ENCODE data around the gene YWHAG.
"Not testable (repeated sequence)": the region's sequence is repeated elsewhere in the genome, so short reads cannot be mapped to it uniquely, and the experiment has no call there.

Gene YWHAG

DNA sequence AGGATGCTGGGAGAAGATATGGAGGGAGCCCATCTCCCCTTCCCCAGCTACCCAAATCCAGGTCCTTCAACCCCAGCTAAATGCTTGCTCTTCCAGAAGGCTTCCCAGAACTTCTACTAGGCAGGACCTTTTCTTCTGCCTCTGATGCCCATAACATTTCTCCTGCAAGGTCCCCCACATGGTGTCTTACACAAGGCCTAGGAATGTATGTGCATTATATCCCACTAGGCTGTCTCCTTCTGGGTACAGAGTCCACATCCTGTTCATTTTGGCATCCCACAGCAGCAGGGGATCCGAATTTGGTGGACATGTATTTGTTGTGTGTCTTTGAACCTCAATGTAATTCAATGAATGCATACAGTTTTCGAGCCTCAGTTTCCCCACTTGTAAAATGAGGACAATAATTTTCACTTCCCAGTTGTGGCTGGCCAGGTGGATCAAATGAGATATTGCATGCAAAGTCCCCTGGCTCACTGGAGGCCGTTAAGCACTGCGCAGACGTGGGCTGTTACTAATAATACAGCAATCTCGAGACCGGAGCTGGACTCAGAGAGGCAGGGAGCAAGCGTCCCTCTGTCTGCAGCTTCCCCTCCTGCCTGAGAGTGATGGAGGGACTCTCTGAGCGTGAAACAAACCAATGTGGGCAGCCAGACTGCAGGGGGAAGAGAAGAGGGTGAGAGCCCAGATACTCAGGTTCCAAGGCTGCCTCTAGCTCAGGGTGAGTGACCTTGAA is 18.6 kb upstream of the YWHAG start:
- no peak for DNase-seq

DNA sequence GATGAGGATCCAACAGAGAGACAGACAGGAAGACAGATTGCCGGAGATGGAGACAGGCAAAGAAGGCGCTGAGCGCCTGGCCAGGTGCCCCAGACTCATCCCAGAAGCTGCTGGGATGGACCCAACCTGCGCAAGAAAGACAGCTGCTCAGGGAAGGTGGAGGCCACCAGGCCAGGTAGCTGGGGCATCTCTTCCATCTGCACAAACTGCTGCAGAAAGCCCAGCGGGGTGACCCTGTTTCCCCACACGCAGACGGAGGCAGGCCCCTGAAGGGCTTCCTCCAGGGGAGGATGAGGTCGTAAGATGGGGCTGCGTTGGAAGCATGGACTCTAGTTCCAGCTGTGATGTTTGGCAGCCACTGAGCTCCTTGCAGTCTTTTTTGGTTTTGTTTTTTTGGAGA is 16.5 kb upstream of the YWHAG start:
- DNase-seq, result no peak

DNA sequence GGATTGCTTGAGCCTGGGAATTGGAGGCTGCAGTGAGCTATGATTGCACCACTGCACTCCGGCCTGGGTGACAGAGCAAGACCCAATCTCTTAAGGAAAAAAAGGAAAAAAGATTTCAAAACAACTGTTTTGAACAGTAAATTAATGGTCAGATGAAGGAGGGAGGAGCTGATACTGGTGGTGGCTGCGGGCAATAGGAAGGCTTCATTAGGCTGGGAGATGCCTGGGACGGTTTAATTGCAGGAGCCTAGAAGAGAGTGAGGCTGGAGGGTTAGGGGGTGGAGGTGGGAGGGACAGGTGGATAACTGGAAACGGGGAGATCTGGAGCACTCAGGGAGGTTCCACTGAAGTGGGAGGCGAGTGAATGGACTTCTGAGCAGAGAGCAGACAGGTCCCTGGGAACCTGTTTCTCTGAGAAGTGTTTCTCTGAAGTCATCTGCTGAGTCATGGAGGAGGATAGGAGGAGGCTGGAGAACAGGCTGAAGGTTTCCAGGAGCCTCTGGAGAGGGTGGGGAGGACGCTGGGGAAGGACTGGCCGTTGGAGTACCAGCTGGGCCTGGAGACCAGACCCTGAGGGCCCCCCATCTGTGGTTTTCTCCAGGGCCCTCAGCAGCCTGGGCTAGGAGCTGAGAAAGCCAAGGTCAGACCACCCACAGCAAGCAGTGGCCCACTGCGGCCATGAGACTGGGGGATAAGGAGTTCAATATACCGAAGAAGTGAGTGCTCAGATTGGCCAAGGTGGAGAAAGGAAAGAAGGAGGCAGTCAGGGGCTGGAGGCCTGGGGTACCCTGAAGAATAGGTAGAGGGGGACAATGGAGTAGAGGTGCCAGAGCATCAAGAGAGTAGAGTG is 14.4 kb upstream of the YWHAG start:
- no peak for DNase-seq

DNA sequence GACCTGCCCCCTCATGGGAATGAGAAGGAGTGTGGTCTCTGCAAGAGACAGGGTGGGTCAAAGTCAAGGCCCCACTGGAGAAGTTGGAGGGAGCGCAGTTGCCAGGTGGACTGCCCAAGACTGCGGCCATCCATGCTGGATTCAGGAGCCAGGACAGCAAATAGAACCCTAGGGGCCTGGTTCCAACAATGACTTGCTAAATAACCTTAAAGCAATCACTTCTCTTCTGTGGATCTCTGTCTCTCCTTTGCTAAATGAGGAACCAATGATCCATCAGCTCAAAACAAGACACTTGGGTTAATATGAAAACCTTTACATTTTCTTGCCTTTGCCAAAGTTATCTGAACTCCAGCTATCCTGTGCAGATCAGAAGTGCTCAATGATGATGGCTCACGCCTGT is 12.6 kb upstream of the YWHAG start:
- DNase-seq, result no peak

DNA sequence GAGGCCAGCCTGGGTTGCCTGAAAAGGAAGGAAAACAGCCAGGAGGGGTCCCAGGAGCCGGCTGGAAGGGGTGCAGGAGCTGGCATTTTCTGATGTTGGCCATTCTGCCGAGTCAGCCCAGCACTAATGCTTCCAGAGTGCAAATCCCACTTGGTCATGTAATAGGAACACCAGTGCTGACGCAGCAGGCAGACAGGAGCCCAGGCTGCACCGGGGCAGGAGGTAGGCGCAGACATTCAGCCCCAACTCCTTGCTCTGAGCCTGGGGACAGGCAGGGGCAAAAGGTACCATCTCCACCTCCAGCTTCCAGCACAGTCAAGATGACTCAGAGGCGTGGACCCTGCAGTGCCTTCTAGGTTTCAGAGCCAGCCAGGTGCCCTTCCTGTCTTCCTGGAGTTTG is 10.2 kb upstream of the YWHAG start:
- no peak for DNase-seq

DNA sequence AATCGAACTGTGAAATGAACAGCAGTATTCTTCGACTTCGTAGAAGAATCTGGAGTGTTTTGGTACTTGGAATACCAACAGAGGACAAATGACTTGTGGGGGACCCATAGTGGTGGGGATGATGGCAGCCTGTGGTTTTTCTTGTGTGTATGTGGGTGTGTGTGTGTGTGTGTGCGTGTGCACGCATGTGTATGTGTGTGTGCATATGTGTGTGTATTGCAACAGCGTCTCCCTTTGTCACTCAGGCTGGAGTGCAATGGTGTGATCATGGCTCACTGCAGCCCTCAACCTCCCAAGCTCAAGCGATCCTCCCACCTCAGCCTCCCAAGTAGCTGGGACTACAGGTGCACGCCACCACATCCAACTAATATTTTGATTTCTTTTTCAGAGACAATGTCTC is 9.4 kb upstream of the YWHAG start:
- DNase-seq, result no peak

DNA sequence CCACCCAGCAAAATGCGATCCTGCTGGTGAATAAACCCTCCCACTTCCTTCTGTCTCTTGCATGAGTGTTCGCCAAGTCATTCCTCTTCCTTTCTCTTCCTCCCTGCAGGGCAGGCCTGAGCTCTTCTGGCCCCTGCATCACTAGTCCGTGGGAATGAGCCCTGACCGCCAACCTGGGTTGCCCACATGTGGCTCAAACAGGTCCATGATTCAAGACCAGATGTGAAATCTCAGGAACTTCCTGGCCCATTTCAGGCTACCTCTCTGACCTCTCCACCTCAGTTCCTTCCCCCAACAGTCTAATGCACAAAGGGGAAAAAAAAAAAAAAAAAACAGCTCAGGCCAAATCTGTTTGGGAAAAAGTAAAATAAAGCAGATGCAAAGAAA is 5.4 kb upstream of the YWHAG start:
- DNase-seq, result no peak

DNA sequence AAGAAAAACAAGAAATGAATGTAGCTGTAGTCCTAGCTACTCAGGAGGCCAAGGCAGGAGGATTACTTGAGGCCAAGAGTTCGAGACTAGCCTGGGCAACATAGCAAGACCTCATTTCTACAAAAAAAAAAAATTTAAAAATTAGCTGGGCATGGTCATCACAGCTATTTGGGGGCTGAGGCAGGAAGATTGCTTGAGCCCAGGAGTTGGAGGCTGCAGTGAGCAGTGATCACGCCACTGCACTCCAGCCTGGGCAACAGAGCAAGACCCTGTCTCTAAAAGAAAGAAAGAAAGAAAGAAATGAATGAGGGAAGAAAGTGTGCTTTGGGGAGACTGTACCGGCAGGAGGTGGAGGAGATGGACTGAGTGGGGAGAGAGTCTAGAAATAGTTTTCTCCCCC is 5.0 kb upstream of the YWHAG start:
- DNase-seq, result not testable (repeated sequence)

DNA sequence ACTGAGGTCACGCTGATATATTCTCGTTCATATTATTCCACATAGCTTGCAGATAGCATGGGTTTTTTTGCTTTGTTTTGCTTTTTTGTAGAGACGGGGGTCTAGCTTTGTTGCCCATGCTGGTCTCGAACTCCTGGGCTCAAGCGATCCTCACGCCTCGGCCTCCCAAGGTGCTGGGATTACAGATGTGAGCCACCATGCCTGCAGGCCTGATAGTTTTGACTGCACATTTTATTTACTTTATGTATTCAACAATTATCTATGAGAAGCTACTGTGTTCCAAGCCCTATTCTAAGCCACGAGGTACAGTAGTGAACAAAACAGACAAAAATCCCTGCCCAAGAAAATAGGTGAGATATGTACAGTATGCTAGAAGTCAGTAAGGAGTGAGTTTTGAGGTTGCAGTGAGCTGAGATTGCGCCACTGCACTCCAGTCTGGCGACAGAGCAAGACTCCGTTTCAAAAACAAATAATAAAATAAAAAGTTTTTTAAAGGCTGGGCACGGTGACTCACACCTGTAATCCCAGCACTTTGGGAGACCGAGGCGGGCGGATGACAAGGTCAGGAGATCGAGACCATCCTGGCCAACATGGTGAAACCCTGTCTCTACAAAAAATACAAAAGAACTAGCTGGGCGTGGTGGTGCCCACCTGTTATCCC is 1.3 kb upstream of the YWHAG start:
- DNase-seq, result no peak

DNA sequence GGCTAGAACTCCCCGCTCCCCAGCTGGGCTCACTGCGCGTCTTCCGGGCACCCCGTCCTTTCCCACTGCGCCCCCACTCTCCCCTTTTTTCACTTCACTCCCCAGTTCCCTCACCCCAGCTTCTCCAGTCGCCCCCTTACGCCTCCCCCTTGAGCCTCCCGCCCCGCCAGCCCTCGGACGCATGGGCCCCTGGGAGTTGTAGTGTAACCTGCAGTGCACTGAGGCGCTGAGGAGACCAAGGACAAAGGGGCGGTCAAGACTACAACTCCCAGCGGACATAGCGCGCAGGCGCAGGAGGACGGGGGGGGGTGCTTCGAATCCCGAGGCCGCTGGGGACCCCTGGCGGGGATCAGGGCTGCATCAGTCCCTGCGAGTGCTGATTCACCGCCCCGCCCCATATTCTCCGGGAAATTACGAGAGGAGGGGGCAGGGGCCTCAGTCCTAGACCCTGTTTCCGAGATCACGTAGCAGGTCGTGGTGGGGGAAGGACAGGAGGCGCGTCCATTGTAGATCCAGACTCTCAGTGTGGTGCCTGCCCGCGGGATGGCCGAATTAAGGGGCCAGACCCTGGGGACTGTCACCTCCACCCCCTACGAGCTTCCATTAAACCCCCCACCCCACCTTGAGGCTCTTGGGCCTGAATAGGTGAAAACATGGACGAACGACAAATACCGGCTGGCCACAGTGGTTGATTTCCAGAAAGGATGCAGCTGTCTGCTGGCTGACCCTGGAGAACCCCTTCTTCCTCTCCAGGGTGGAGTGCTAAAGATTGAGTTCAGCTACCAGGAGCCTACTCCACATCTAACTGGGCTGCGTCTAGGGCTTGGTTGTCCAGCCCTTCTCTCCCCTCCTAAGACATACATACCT is 553 bp upstream of the YWHAG start:
- DNase-seq, result peak; percentile 95

DNA sequence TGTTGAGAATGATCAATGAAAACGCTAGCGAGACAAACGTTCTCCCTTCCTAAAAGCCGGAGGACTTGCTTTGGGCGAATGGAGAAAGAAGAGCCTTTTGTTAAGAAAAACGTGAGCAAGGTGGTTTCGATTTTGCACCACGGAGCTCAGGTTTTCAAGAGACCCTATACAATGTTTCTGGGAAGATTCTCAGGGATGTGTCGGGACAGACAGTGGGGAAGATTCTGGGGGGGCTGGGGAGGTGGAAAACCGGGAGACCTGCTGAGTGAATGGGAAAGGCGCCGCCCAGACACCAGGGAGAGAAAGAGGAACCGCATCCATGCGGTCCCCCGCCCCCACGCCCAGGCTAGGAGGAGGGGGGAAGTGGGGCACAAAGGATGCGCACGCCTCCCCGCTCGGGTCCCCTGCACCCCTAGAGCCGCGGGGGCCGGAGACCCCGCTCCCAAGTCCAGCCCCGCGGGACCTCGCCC is 745 bp downstream of the YWHAG start:
- peak; percentile 56 for DNase-seq

DNA sequence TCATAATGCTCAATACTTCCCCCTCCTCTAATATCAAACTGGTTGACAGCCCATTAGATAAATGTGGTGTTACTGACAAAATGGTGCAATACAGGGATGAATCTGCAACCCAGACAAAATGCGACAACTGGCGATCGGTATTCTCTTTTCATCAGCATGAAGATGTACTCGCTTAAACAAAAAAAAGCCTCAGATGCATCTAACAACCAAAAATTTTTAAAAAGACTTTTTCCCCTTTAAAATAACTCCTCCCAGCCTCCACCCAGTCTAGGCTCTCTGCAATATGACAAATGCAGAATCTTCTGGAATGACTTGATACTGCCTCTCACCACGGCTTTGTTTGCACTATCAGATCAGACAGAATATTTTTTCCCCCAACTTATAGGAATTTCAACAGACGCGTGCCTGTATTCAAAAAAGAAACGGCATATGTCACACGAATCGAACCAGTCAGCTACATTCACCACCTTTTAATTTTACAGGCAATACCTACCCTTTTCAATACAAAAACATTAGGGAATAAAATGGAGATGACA is 1.2 kb downstream of the YWHAG start:
- no peak for DNase-seq

DNA sequence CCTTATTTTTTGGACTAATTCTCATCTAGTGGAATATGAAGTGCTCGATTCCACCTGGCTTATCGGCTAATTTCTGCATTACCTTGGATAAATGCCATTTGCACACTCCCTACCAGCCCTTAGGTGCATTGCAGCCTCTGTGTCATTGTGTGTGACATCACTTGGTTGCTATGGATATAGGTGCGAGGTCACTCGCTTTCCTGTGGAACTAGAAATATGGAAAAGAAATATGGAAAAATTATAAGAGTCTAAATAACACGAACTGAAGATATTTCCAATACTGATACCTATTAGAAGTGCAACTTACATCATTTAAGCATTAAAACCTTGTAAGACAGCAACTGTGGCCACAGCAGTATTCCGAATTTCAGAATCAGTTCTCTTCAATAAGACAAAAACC is 2.0 kb downstream of the YWHAG start:
- no peak for DNase-seq

DNA sequence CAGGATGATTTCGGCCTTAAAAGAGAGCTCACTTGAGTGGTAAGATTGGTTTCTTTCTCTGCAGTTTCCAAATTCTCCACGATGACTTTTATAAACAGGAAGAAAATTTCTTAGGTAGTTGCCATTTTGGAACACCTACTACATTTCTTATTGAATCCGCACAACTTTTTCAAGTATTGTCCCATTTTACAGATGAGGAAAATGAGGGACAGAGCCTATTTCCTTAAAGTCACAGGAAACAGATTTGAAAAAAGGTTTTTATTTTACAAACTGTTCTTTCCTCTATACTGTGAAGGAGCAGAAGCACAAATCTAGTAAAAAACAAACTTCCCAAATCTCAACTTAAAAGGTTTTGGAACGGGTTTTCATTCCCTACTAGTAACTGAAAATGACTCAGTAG is 2.7 kb downstream of the YWHAG start:
- DNase-seq, result no peak

DNA sequence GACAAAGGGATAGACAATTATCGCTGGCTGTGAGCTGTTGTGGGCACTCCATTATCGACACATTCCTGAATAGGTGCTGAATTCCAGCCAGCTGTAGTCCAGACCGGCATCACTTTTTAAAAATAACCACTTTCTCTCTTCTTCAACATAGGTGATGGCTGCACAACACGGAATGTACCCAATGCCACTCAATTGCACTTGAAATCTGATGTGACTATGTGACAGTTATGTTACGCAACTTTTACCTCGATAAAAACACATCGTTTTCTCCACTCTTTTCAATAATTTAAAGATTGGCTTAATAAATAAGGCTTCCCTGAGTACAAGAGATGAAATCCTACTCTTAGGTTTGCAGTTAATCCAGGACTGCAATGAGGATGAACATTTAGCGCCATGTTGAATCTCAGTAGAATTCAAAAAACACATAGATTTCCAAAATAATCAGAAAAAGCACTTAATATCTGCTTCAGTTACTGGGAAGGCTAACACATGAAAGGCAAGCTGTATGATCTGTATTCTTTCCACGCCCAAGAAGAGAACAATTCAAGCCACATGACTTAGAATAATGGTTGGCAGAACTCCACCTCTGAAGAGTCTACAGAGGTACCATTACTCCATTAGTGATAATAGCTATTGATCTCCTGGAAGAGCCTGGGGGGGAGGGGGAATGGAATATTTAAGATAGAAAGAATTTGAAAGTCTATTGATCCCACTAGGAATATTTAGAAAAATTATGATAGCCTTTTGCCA is 3.6 kb downstream of the YWHAG start:
- DNase-seq, result no peak

DNA sequence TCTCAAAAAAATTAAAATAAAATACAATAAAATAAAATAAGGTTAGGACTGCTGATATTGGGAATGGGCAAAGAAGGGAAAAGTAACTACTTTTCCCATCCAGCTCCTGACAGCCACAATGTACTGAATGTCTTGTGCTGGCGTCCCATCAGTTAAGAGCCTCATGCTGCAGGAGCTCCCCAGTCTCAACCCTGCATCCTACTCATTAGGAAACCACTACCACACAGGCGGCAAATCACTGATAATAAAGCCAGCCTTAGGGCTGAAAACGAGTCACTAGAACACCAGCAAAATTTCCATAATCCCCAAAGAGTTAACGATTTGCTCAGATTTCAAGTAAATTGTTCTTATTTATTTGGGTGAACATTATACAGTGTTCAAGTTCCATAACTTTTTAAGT is 4.3 kb downstream of the YWHAG start:
- DNase-seq, result no peak

DNA sequence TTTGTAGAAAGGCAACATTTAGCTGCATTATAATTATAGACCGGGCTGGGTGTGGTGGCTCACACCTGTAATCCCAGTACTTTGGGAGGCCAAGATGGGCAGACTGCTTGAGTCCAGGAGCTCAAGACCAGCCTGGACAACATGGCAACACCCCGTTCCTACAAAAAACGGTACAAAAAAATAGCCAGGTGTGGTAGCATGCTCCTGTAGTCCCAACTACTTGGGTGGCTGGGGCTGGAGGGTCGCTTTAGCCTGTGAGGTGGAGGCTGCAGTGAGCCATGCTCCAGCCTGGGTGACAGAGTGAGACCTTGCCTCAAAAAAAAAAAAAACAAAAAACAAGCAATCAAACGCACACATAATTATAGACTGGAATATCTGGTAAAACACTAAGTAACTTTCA is 5.0 kb downstream of the YWHAG start:
- no peak for DNase-seq

DNA sequence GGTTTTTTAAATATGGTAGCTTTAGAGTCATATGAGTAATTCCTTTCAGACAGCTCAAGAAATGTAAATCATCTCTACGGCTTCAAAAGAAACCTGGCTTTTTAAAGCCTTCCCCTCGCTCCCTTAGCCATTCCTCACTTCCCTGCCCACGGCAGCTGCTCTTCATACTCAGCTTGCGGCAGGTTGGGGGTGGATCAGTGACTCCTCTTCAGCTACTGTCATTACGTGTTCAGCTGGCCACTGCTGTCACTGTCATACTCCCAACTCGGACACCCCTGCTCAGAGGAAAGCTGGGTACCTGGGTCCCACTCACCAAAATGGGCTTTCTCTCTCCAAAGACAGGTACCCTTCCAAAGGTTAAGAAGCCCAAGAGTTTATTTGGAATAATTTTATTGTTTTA is 6.6 kb downstream of the YWHAG start:
- DNase-seq, result no peak

DNA sequence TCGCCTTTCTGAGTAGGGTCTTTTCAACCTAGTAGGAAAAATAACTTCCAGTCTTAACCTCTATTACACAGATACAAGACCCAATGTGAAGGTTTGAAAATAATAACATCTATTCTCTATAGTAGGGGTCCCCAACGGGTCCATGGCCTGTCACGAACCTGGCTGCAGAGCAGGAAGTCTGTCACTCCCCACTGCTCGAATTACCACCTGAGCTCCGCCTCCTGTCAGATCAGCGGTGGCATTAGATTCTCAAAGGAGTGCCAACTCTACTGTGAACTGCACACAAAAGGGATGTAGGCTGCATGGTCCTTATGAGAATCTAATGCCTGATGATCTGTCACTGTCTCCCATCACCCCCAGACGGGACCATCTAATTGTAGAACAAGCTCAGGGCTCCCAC is 7.4 kb downstream of the YWHAG start:
- DNase-seq, result no peak

DNA sequence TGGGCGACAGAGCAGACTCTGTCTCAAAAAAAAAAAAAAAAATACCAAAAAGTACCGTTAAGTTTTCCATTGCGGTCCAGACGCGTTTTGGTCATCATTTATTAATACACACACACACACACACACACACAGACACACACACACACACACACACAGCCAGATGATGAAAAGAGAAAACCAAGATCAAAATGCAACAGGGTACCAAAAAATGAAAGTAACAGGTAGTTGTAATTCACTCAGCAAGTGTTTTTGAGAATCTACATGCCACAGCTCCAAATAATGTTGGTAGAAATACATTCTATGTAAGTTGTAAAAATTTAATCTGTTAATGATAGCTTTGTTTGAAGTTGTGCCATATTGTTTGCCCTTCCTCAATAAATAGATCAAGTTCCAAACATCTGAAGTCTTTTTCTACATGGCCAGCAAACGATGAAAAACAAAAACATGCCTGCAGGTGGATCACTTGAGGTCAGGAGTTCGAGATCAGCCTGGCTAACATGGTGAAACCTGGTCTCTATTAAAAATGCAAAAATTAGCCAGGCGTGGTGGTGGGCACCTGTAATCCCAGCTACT is 9.4 kb downstream of the YWHAG start:
- no peak for DNase-seq

DNA sequence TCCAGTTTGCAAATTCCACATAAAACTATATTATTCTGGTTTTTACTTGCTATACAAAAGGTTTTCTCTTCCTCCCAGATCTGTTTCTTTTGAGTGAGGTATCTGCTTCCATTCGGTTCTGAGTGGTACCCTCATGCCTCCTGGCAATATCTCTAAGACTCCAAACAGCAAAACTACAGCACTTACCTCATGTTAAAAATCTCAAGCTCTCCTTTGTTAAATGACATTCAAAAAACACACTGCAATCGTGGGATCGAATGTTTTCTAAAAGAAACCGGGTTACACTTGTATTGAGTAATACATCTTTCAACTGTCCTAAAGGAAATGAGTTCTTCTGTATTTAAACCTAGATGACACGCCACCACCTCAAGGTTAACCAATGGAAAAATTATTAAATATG is 11.1 kb downstream of the YWHAG start:
- no peak for DNase-seq

DNA sequence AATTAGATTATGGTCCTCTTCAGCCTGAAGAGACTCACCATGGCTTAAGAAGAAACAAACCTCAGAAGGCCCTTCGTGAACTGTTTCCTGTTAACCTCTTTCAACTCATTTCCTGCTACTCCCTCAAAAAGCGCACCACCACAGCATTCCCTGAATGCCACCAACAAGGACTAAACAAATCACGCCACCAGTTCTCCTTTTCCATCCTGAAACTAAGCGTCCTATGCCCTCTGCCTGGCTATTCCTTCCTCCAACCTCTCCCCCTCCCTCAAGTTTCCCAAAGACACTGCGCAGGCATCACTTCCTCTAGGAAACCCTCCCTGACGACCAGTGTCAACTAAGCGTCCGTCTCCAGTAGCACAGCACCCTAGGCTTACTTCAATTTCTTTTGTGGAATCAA is 12.0 kb downstream of the YWHAG start:
- no peak for DNase-seq
